Measurements from ENCODE around the gene SH3GL1. TPM values are rescaled to one million over a fixed set of nuclear protein-coding genes. Genes with fewer than 3 reads are reported as not detected.
A peak's percentile ranks its signal among the peaks of the same experiment; 100 is the strongest.

Gene SH3GL1
- total RNA-seq, 1 donor from 2014 or later, result 43.7 TPM

GRCh38 chr19:4403005-4403761 is 2.8 kb upstream of the SH3GL1 start:
- Mint-ChIP-seq H3K27me3 (no peaks in the 10 kb centered on the region), H3K36me3 (ENCODE audit: low read depth) (peaks cover 3% of the 10 kb centered on the region), H3K9me3 (no peaks in the 10 kb centered on the region), H3K4me1 (peaks cover 50% of the 10 kb centered on the region), H3K4me3 (peak overlapping the region; percentile 81), H3K27ac (no peak overlapping the region)
- no peak for ATAC-seq (ENCODE audit: low read depth)
- no peak for DNase-seq
- no peak for TF ChIP-seq CTCF (IDR thresholded peaks at IDR 0.05)
- POLR2A ChIA-PET, result interaction anchor here (0.6 kb wide), 1 partner anchor 138 kb away, joined by 3 read pairs; no protein-coding TSS in a partner anchor
- CTCF ChIA-PET, result interaction anchor here (1.3 kb wide), 1 partner anchor 136 kb away, joined by 4 read pairs; no protein-coding TSS in a partner anchor
- intact Hi-C loops (cut with micrococcal nuclease), result loop anchor here (5.0 to 10.0 kb wide), 4 partner anchors 234 to 896 kb away; partner anchors contain the start of genes APBA3, EEF2, FZR1 and MRPL54

- Mint-ChIP-seq H3K27me3 (no peaks in the 10 kb centered on the region), H3K9me3 (no peaks in the 10 kb centered on the region), H3K4me1 (peaks cover 52% of the 10 kb centered on the region), H3K4me3 (peak within 1 kb of the TSS; percentile 87), H3K36me3 (ENCODE audit: low read depth) (peaks cover 5% of the 10 kb centered on the region), H3K27ac (peak within 1 kb of the TSS; percentile 91)
- ChIA-PET POLR2A (interaction anchor here (0.6 to 2.9 kb wide), 12 partner anchors 11 to 640 kb away, joined by 3 to 20 read pairs (median 4); partner anchors contain the start of genes HDGFL2, MPND, MRPL54 and YJU2), CTCF (interaction anchor here (0.6 to 1.5 kb wide), 7 partner anchors 8 to 142 kb away, joined by 3 to 6 read pairs (median 3); no protein-coding TSS in a partner anchor)
- TF ChIP-seq CTCF (IDR thresholded peaks at IDR 0.05), result no peak
- intact Hi-C loops (cut with micrococcal nuclease), result loop anchor here (1.0 to 10.0 kb wide), 10 partner anchors 28 to 895 kb away; partner anchors contain the start of genes APBA3, EEF2, FEM1A and FZR1
- ATAC-seq (ENCODE audit: low read depth), result peak; percentile 87
- DNase-seq, result peak; percentile 96
These were observed 2.0 kb upstream of the SH3GL1 start, which contains the start of gene CHAF1A for GRCh38 chr19:4402171-4403004. Gene CHAF1A (plus strand): TSS chr19:4402640. CDS start chr19:4402763, 123 bp downstream.

DNA sequence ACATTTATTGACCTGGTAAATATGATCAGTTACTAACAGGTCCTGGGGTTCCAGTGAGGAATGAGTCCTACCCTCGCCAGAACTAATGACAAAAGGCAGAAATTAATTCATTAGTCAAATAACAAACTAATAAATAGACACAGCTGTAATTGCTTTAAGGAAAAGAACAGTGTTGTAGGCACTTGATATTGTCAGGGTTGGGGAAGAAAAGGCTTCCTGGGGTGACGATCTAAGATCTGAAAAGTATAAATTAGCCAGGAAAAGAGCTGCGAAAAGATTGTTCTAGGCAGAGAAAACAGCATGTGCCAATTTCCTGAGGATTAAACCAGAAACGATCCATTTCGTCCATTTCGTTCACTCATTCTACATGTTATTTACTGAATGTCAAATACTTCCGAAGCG is 1.4 kb upstream of the SH3GL1 start:
- CTCF ChIA-PET, result interaction anchor here (1.0 to 1.8 kb wide), 7 partner anchors 15 to 141 kb away, joined by 3 to 18 read pairs (median 4); no protein-coding TSS in a partner anchor
- H3K9me3 Mint-ChIP-seq, result no peaks in the 10 kb centered on the region
- peaks cover 58% of the 10 kb centered on the region for H3K4me1 Mint-ChIP-seq

GRCh38 chr19:4399812-4400134 is 574 bp downstream of the SH3GL1 start:
- CTCF ChIA-PET, result interaction anchor here (1.0 to 1.8 kb wide), 8 partner anchors 9 to 133 kb away, joined by 3 to 31 read pairs (median 6); no protein-coding TSS in a partner anchor
- intact Hi-C loops (cut with micrococcal nuclease), result loop anchor here (1.0 to 10.0 kb wide), 9 partner anchors 20 to 892 kb away; partner anchors contain the start of genes APBA3, EEF2, FZR1 and MRPL54
- TF ChIP-seq CTCF (IDR thresholded peaks at IDR 0.05), result no peak
- POLR2A ChIA-PET, result interaction anchor here (0.9 to 2.9 kb wide), 8 partner anchors 13 to 637 kb away, joined by 3 to 20 read pairs (median 4); partner anchors contain the start of gene MPND
- peak overlapping the region; percentile 81 for H3K27ac Mint-ChIP-seq
- ATAC-seq (ENCODE audit: low read depth) (peak; percentile 2), DNase-seq (no peak)
- no peaks in the 10 kb centered on the region for H3K27me3 Mint-ChIP-seq
- peaks cover 25% of the 10 kb centered on the region for H3K36me3 Mint-ChIP-seq (ENCODE audit: low read depth)
- peaks cover 59% of the 10 kb centered on the region for H3K4me1 Mint-ChIP-seq
- H3K9me3 Mint-ChIP-seq, result no peaks in the 10 kb centered on the region
- peak overlapping the region; percentile 88 for H3K4me3 Mint-ChIP-seq

More for the DNA sequence above, 1.4 kb upstream of the SH3GL1 start:
- peaks cover 9% of the 10 kb centered on the region for H3K36me3 Mint-ChIP-seq (ENCODE audit: low read depth)
- TF ChIP-seq CTCF (IDR thresholded peaks at IDR 0.05), result no peak
- POLR2A ChIA-PET, result interaction anchor here (0.6 to 2.9 kb wide), 11 partner anchors 11 to 639 kb away, joined by 3 to 20 read pairs (median 4); partner anchors contain the start of genes HDGFL2, MPND, MRPL54 and YJU2
- intact Hi-C loops (cut with micrococcal nuclease), result loop anchor here (1.0 to 10.0 kb wide), 10 partner anchors 29 to 894 kb away; partner anchors contain the start of genes APBA3, EEF2, FEM1A and FZR1
- peak overlapping the region; percentile 91 for H3K27ac Mint-ChIP-seq
- DNase-seq (no peak), ATAC-seq (ENCODE audit: low read depth) (no peak)
- peak overlapping the region; percentile 87 for H3K4me3 Mint-ChIP-seq
- no peaks in the 10 kb centered on the region for H3K27me3 Mint-ChIP-seq
